Right lung (tissue), 5 donors: ENCODE data around the gene PSTPIP2. TPM values are rescaled to one million over a fixed set of nuclear protein-coding genes. Genes with fewer than 3 reads are reported as not detected.
"Not testable (repeated sequence)": the region's sequence is repeated elsewhere in the genome, so short reads cannot be mapped to it uniquely, and the experiment has no call there.

Experiments used
- DNase-seq, 2 donors: peaks; one replicate each; pipeline ENCODE4 v3.0.0-alpha.2; 2013
- polyA plus RNA-seq, 5 donors: library from polyadenylated mRNA; unstranded; fragments of 120-200 nt; gene quantifications; one replicate each; pipeline versions ENCODE4 v1.2.1 to v1.2.3, GENCODE V29; 2013; ENCODE audit warnings: inconsistent platforms in 1 of 5, low replicate concordance in 1 of 5; ENCODE audit not compliant: insufficient read length in 5 of 5, insufficient read depth in 1 of 5

The PSTPIP2 gene
- polyA plus RNA-seq, 5 donors, result 3.5 to 8.7 (median 7.6) TPM

- not testable (repeated sequence) for DNase-seq
Observed at GRCh38 chr18:45992527-45992926, 79.5 kb downstream of the PSTPIP2 start.

DNA sequence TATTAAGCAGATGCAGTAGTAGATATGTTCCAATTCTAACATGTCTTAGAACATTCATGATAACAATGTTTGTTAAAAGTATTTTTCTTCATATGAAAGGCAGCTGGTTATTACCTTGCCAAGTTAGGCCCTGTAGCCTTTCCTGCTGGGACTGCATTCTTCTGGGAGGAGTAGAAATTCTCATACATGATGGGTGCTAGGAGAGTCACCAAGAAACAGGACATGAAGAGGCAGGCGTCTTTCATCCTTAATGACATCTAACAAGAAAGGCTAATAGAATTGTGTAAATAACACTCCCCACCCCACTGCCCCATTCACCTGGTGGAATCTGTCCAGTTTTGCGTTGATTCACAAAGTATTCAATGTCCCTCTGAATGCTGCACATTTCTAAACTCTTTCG lies 80.3 kb downstream of the PSTPIP2 start:
- DNase-seq, result no peak

GRCh38 chr18:45984546-45985235 lies 87.4 kb downstream of the PSTPIP2 start:
- no peak for DNase-seq

DNA sequence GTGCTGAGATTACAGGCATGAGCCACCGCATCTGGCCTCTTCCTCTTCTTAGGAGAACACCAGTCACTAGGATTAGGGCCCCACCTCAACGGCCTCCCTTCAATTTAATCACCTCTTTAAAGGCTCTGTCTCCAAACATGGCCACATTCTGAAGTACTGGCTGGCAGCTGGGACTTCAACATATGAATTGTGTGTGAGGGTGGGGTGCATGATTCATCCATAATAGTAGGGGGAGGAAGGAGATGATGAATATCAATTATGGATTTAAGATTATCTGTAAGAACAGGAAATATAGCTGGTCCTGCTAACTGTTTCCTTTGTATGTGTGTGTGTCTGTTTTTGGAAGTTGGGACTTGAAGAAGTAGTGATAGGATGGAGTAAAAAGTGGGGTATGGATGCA lies 90.2 kb downstream of the PSTPIP2 start:
- DNase-seq, result no peak

GRCh38 chr18:45980229-45980628 lies 91.8 kb downstream of the PSTPIP2 start:
- no peak for DNase-seq

GRCh38 chr18:45978084-45978483 lies 94.0 kb downstream of the PSTPIP2 start:
- no peak for DNase-seq

DNA sequence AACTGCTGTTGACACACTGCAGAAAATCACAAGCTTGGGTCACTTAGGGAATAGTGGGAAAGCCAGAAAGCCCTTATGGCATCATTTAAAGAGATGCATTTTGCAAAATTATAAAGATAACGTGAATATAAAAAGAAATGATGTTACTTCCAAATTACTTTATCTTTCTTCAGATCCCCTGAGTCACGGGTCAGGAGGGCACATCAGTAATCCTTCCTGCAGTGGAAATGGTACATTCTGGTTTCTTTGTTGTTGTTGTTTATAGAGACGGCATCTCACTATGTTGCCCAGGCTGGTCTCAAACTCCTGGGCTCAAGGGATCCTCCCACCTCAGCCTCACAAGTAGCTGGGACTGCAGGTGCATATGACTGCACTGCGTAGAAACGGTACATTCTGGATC lies 95.1 kb downstream of the PSTPIP2 start:
- no peak for DNase-seq

DNA sequence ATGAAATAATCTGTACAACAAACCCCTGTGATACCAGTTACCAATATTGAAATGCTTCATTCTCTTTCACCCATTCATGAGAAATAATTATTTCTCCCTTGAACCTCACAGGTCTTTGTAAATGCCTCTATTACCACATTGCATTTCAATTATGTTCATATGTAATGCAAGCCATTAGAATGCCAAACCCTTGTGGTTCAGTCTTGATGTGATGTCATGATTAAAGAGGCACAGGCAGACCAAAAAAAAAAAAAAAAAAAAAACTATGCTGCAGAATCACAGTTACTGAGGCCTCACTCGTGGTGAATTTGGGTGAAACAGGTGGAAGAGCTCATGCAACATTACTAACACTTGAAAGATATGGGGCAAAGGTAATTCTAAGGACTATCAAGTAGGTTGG lies 95.5 kb downstream of the PSTPIP2 start:
- DNase-seq, result no peak

GRCh38 chr18:45974088-45974536 lies 97.9 kb downstream of the PSTPIP2 start:
- peak; percentile 28 to 51 for DNase-seq

DNA sequence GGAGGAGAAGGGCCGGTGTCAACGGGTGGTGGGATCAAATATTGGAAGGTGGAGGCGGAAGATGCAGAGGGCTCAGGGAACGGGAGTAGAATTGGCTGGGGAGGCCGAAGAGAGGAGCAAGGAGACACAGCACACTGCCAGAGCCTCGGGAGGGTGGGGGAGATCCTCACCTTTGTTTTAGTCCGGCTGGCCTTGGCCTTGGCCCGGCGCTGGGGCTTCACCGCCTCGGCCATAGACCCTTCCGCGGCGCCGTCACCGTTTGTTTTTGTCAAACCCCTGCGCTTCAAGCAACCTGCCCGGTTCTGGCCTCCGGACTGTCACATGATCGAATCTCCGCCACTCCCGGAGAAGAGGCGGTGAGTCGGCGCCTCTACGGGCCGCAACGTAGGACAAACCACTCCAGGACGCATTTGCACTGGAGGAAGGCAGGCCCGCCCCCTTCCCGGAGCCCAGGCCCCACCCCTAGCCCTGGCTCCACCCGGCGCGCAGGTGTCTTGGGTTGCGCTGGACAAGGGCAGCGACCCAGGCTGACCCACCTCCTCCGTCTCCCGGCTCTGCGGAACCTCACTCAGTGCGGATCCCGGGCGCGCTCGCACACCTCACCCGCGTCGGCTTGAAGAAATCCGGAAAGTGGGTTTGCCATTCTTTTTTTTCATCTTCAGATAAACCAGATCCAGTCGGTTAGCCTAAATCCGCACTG lies 104.9 kb downstream of the PSTPIP2 start, which contains the start of gene EPG5:
TSS of gene EPG5 (minus strand) at position 323 of the 700 bp plus-strand sequence. CDS start at position 233, 90 bp downstream.
- peak; percentile 88 to 90 for DNase-seq

GRCh38 chr18:45964913-45965312 lies 107.1 kb downstream of the PSTPIP2 start:
- not testable (repeated sequence) for DNase-seq

DNA sequence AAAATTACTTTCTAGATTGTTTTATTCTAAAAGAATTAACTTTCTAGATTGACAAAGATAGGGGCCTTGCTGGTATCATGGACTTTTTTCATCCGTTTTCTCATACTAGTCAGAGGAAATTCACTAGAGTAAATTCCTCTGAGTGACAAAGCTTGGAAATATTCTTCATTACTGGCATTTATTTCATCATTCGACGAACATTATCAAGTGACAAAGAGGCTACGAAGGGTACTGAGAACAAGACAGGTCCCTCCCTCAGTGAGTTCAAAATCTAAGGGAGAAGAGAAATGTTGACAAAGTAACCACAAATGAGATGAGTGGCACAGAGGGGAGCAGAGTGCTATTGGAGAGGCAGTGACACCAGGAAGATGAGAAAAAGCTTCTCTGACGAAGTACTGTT lies 109.2 kb downstream of the PSTPIP2 start:
- no peak for DNase-seq

DNA sequence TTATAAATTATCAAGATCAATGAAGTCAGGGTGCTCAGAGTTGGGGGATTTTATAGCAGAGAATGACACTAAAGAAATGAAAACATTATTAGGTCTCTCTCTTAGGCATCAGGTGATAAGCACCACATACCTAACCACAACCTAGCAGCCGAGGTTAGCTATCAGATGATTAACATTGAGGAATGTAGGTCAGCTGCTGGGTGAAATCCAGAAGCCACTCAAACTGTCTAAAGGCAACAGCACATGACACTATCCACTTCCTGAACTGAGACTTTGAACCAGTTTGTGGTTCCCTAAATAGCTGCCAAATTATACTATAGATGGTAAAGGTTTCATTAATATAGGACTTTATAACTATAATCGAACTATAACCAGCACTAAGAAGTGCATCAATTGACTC lies 109.6 kb downstream of the PSTPIP2 start:
- no peak for DNase-seq

- not testable (repeated sequence) for DNase-seq
Observed at GRCh38 chr18:45959484-45959883, 112.6 kb downstream of the PSTPIP2 start.

DNA sequence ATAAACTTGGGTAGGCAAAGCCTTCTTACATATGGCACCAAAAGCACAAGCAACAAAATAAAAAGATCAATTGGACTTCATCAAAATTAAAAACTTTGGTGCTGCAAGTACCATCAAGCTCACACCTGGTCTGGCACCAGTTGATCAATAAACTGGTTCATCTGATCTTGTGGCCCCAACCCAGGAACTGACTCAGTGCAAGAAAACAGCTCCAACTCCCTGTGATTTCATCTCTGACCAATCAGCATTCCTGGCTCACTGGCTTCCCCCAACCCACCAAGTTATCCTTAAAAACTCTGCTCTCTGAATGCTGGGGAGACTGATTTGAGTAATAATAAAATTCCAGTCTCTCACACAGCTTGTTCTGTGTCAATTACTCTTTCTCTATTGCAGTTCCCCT lies 113.3 kb downstream of the PSTPIP2 start:
- no peak for DNase-seq

DNA sequence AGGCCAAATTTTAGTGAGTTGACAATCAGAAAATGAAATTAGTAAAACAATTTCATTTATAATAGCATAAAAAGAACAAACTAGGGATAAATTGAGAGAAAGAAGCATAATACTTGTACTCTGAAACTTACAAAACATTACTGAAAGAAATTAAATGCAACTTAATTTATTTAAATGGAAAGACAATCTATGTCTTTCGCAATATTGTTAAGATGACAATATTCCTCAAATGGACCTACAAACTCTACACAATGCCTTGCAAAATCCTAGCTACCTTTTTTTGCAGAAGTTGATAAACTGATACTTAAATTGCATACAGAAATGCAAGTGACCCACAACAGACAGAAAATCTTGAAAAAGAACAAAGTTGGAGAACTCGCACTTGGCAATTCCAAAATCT lies 114.0 kb downstream of the PSTPIP2 start:
- no peak for DNase-seq

DNA sequence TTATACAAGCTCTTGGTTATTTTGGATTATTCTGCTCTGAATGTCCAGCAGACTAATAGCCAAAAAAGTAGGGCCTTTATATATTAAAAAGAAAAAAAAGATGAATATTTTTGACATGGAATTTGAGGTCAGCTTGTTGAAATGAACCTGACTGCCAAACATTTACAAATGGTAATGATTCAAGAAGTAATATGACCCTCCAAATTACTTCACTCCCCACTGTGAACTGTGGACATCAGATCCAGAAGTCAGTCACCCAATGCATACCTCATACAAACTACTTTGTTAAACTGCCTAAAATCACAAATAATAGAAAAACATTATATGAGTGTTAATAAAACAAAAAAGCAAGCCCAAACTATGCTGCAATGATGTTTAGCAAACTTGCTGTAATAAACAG lies 115.0 kb downstream of the PSTPIP2 start:
- no peak for DNase-seq

- DNase-seq, result no peak
Observed at GRCh38 chr18:45954070-45954934, 117.8 kb downstream of the PSTPIP2 start.

DNA sequence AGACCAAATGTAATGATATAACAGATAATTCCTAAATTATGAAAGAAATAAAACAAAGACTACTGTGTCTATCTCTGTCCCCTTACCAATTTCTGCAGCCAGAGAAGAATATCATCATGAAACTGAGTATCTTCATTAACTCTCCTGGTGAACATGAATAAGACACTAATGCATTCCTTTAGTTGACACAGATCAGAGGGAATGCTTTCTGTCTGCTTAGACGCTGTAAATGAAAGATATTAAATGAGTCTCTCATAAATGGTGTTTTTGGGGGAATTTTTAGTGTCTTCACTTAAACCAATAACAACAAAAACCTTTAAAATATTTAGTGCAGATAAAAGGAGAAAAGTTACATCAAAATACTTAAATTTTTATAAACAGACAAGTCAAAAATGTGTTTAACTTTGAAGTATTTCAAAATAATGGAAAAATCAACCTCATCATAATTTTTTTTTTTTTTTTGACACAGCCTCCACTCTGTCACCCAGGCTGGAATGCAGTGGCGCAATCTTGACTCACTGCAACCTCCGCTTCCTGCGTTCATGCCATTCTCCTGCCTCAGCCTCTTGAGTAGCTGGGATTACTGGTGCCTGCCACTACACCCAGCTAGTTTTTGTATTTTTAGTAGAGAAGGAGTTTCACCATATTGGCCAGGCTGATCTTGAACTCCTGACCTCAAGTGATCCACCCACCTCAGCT lies 120.9 kb downstream of the PSTPIP2 start:
- DNase-seq, result no peak

DNA sequence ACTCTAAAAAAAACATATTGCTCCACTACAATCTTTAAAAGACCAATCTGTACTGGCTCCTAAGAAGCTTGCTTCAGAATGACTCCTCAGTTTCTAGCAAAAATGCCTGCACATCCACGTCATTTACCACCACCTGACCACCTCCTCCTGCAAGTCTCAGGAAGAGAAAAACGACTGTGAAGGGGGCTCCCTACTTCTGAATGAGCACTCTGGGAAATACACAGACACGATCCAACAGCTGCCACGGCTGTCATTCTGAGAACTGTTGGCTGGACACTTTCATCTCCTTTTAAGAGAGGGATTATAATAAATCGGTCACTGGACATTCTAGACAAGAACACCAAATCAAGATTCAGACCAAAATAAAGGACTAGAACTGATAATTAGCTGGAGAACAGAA lies 126.4 kb downstream of the PSTPIP2 start:
- DNase-seq, result no peak

DNA sequence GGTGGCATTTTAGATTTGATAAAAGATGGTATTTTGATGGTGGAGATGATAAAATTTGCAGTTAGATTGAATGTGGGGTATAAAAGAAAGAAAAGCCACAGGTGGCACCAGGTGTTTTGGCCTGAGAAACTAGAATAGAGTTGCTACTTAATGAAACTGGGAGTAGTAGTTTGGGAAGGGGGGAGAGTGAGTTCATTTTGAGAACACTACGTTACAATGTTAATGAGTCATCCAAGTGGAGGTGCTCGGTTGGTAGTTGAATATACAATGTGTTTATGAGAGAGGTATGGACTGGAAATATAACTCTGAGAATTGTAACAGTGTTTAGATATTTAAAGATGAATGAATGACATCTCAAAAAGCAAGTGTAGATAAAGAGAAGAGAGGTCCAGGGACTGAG lies 131.3 kb downstream of the PSTPIP2 start:
- DNase-seq, result no peak

GRCh38 chr18:45939236-45939635 lies 132.8 kb downstream of the PSTPIP2 start:
- DNase-seq, result no peak
